Glutamatergic neuron (in vitro differentiated cells): ENCODE data around the gene ERVMER34-1. TPM values are rescaled to one million over a fixed set of nuclear protein-coding genes. Genes with fewer than 3 reads are reported as not detected.

Experiments
- DNase-seq: peaks from one replicate; pipeline ENCODE4 v3.0.0; 2022
- H3K27ac Mint-ChIP-seq: one replicate; pipeline ENCODE4 v1.8.0; 2020; ENCODE audit warnings: mild to moderate bottlenecking, mixed read lengths, inconsistent platforms; ENCODE audit not compliant: unreplicated experiment
- H3K27me3 Mint-ChIP-seq: one replicate; pipeline ENCODE4 v1.8.0; 2020; ENCODE audit warnings: mild to moderate bottlenecking, moderate library complexity, mixed read lengths, inconsistent platforms; ENCODE audit not compliant: unreplicated experiment
- H3K36me3 Mint-ChIP-seq: one replicate; pipeline ENCODE4 v1.8.0; 2020; ENCODE audit warnings: mild to moderate bottlenecking, mixed read lengths, inconsistent platforms; ENCODE audit not compliant: unreplicated experiment
- H3K4me1 Mint-ChIP-seq: one replicate; pipeline ENCODE4 v1.8.0; 2020; ENCODE audit warnings: mild to moderate bottlenecking, low read depth, mixed read lengths, inconsistent platforms; ENCODE audit not compliant: unreplicated experiment
- H3K4me3 Mint-ChIP-seq: one replicate; pipeline ENCODE4 v1.8.0; 2020; ENCODE audit warnings: mild to moderate bottlenecking, mixed read lengths, inconsistent platforms; ENCODE audit not compliant: unreplicated experiment
- H3K9me3 Mint-ChIP-seq: one replicate; pipeline ENCODE4 v1.8.0; 2020; ENCODE audit warnings: mild to moderate bottlenecking, moderate library complexity, mixed read lengths, inconsistent platforms; ENCODE audit not compliant: unreplicated experiment
- total RNA-seq: library from RNA; stranded (reverse); fragmentation: NEBNext Ultra II Directional; extraction: Animal tissue kit (Norgen Biotek cat#: 25700); gene quantifications from one replicate; pipeline ENCODE4 v1.2.1, GENCODE V29; 2021; ENCODE audit not compliant: unreplicated experiment
- TF ChIP-seq, protein P1 (sequence below): fragments of 200-600 bp; sonication (generic); IDR thresholded peaks from one replicate; pipeline ENCODE4 v1.5.0; 2021; ENCODE audit not compliant: partially characterized antibody, unreplicated experiment

Gene ERVMER34-1
- total RNA-seq, 1 donor from 2014 or later: not detected

DNA sequence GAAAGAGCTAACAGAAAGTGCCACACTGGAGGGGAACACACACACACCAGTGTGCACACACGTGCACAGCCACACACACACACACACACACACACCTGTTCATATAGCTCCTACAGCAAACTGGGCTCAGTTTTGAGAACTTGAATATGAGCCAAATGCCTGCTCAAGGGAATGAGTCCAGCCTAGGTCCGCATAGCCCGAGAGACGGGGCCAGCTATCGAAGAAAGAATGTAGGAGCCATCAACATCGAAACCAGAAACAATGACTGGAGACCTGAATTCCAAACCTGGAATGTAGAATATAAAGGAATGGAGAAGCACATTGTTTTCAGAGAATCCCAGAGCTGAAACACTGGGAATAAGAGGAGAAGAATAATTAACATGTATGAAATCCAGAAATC, 37.6 kb upstream of the ERVMER34-1 start:
- TF ChIP-seq, protein P1, sequence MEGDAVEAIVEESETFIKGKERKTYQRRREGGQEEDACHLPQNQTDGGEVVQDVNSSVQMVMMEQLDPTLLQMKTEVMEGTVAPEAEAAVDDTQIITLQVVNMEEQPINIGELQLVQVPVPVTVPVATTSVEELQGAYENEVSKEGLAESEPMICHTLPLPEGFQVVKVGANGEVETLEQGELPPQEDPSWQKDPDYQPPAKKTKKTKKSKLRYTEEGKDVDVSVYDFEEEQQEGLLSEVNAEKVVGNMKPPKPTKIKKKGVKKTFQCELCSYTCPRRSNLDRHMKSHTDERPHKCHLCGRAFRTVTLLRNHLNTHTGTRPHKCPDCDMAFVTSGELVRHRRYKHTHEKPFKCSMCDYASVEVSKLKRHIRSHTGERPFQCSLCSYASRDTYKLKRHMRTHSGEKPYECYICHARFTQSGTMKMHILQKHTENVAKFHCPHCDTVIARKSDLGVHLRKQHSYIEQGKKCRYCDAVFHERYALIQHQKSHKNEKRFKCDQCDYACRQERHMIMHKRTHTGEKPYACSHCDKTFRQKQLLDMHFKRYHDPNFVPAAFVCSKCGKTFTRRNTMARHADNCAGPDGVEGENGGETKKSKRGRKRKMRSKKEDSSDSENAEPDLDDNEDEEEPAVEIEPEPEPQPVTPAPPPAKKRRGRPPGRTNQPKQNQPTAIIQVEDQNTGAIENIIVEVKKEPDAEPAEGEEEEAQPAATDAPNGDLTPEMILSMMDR: no peak
- Mint-ChIP-seq H3K9me3 (no peaks in the 10 kb centered on the region), H3K4me3 (no peak overlapping the region), H3K27ac (no peak overlapping the region), H3K27me3 (no peaks in the 10 kb centered on the region), H3K4me1 (no peaks in the 10 kb centered on the region), H3K36me3 (no peaks in the 10 kb centered on the region)
- DNase-seq: no peak

DNA sequence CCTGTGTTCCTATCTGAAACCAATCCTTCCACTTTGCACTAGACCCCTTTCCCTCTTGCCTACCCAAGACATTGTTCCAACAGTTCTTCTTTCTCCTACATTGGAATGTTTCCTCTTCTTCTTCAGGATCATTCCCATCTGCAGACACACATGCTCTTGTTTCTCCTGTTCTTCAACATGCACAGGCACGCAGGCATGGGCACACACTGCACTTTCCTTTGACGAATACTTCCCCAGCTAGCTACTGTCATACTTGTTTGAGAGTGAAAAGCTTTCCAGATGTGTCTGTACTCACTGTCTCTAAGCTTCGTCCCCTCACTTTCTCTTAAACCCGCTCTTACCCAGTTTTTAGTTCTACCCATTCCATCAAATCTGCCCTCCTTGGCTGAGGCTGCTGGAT, 31.8 kb upstream of the ERVMER34-1 start:
- Mint-ChIP-seq H3K9me3 (peaks cover 1% of the 10 kb centered on the region), H3K27ac (no peak overlapping the region), H3K4me3 (no peak overlapping the region), H3K4me1 (no peaks in the 10 kb centered on the region), H3K27me3 (no peaks in the 10 kb centered on the region), H3K36me3 (no peaks in the 10 kb centered on the region)
- no peak for DNase-seq
- TF ChIP-seq, protein P1: no peak

DNA sequence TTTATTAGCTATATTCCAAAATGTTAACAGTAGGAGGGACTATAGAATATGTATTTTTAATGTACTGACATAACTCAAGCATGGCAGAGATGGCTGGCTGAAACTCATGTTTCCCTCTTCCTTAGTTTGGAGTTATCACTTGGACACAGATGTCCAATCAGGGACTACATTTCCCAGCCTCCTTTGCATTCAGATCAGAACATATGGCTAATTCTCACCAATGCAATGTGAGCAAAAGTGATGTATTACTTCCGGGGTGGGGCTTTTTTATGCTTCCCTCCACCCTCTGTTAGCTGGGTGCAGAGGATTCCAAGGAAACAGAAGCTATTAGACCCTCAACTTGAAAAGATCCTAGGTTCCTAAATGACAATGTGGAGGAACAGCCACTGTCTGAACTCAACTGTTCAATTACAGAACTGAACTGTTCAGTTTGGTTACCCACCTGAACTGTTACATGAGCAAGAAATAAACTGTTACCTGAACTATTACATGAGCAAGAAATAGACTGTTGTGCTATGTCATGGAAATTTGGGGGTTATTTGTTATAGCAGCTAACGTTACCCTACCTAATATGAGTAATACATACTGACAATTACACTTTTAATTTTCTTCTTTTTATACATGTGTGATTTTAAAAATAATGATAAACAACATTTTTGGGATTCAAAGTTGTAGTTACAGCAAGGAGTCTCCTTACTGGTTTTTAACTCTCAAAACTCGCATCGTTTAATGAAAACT, 29.6 kb upstream of the ERVMER34-1 start:
- no peaks in the 10 kb centered on the region for H3K27me3 Mint-ChIP-seq
- H3K9me3 Mint-ChIP-seq: peaks cover 1% of the 10 kb centered on the region
- no peaks in the 10 kb centered on the region for H3K36me3 Mint-ChIP-seq
- peaks cover 2% of the 10 kb centered on the region for H3K4me1 Mint-ChIP-seq
- no peak overlapping the region for H3K27ac Mint-ChIP-seq
- TF ChIP-seq, protein P1: no peak
- no peak for DNase-seq
- H3K4me3 Mint-ChIP-seq: no peak overlapping the region

DNA sequence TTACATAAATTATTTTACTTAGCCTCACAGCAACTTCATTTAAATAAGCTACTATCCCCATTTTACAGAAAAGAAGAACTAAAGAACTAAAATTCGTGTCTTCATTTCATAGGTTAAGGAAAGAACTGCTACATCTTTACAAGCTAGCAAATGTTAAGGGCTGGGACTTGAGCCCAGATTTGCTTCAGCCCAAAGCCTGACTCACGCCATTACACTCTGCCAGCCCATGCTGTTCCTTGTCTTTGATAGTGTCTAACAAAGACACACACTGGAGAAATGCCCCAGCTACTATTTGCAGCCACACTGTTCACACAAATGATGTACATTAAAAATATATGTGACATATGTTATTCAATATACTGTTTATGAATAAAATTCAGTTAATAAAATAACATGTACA, 29.0 kb upstream of the ERVMER34-1 start:
- no peak overlapping the region for H3K4me3 Mint-ChIP-seq
- TF ChIP-seq, protein P1: no peak
- no peaks in the 10 kb centered on the region for H3K36me3 Mint-ChIP-seq
- H3K4me1 Mint-ChIP-seq: peaks cover 2% of the 10 kb centered on the region
- no peaks in the 10 kb centered on the region for H3K27me3 Mint-ChIP-seq
- H3K27ac Mint-ChIP-seq: no peak overlapping the region
- DNase-seq: no peak
- H3K9me3 Mint-ChIP-seq: peaks cover 1% of the 10 kb centered on the region

DNA sequence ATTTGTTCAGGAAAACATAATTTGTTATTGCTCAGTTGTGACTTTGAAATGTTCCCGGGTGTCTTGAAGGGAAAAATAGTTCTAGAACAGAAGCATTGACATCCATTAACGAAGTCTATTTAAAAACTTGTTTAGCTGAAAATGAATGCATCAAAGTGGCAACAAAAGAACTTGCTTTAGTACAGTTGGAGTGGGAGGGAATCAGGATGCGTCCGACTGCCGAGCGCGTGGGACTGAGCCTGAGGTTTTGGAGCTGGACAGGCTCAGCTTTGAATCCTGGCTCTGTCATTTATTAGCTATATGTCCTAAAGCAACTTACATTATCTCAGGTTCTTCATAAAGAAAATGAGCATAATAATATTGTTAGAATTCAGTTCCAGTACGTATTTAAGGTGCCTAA, 9.0 kb upstream of the ERVMER34-1 start:
- H3K27ac Mint-ChIP-seq: no peak overlapping the region
- no peak for DNase-seq
- no peak overlapping the region for H3K4me3 Mint-ChIP-seq
- TF ChIP-seq, protein P1: no peak
- no peaks in the 10 kb centered on the region for H3K4me1 Mint-ChIP-seq
- H3K27me3 Mint-ChIP-seq: no peaks in the 10 kb centered on the region
- H3K9me3 Mint-ChIP-seq: no peaks in the 10 kb centered on the region
- no peaks in the 10 kb centered on the region for H3K36me3 Mint-ChIP-seq
